ENCODE results near the gene NUDT17. TPM values are rescaled to one million over a fixed set of nuclear protein-coding genes. Genes with fewer than 3 reads are reported as not detected.

Gene NUDT17
- total RNA-seq, 1 donor from 2014 or later = 11.9 TPM

- Mint-ChIP-seq H3K36me3 (no peaks in the 10 kb centered on the region), H3K27me3 (ENCODE audit: insufficient read depth, low read depth) (peaks cover 22% of the 10 kb centered on the region), H3K9me3 (no peaks in the 10 kb centered on the region), H3K4me1 (peaks cover 16% of the 10 kb centered on the region), H3K27ac (peak overlapping the region; percentile 47), H3K4me3 (peak overlapping the region; percentile 86)
- no peak for DNase-seq (ENCODE audit: low spot score)
- H3K9ac ChIP-seq = no peak overlapping the region
- no peaks in the 10 kb centered on the region for H3F3A ChIP-seq (ENCODE audit: low read depth)
- no peaks in the 10 kb centered on the region for H3K4me1 ChIP-seq
- no peaks in the 10 kb centered on the region for H3K79me2 ChIP-seq (ENCODE audit: low read depth)
- H4K20me1 ChIP-seq (ENCODE audit: low read depth) = no peaks in the 10 kb centered on the region
- no peak overlapping the region for H2AFZ ChIP-seq (replicated peaks)
- H3K4me3 ChIP-seq = no peak overlapping the region
- no peak for TF ChIP-seq EZH2phosphoT487 (IDR thresholded peaks at IDR 0.05)
- TF ChIP-seq CTCF (IDR thresholded peaks at IDR 0.05) = no peak
- TF ChIP-seq EZH2 (IDR thresholded peaks at IDR 0.05) = no peak
- no peak overlapping the region for H3K27ac ChIP-seq
- no peaks in the 10 kb centered on the region for H3K36me3 ChIP-seq
- peaks cover 54% of the 10 kb centered on the region for H3K27me3 ChIP-seq
- H3K4me2 ChIP-seq = no peak overlapping the region
- no peaks in the 10 kb centered on the region for H3K9me3 ChIP-seq (ENCODE audit: low read depth)
Measured at GRCh38 chr1:145886816-145887215, 41.4 kb downstream of the NUDT17 start.

GRCh38 chr1:145887631-145888030 lies 42.2 kb downstream of the NUDT17 start:
- Histone ChIP-seq H3K4me3 (no peak overlapping the region), H3K4me2 (no peak overlapping the region), H3F3A (ENCODE audit: low read depth) (no peaks in the 10 kb centered on the region), H3K27ac (no peak overlapping the region), H2AFZ (replicated peaks) (no peak overlapping the region), H4K20me1 (ENCODE audit: low read depth) (no peaks in the 10 kb centered on the region), H3K36me3 (no peaks in the 10 kb centered on the region), H3K4me1 (peaks cover 6% of the 10 kb centered on the region), H3K27me3 (peaks cover 50% of the 10 kb centered on the region), H3K9me3 (ENCODE audit: low read depth) (no peaks in the 10 kb centered on the region), H3K9ac (no peak overlapping the region), H3K79me2 (ENCODE audit: low read depth) (no peaks in the 10 kb centered on the region)
- no peak for DNase-seq (ENCODE audit: low spot score)
- TF ChIP-seq EZH2 (IDR thresholded peaks at IDR 0.05) (no peak), EZH2phosphoT487 (IDR thresholded peaks at IDR 0.05) (no peak), CTCF (IDR thresholded peaks at IDR 0.05) (no peak)
- peaks cover 21% of the 10 kb centered on the region for H3K27me3 Mint-ChIP-seq (ENCODE audit: insufficient read depth, low read depth)
- H3K9me3 Mint-ChIP-seq = no peaks in the 10 kb centered on the region
- peak overlapping the region; percentile 27 for H3K4me3 Mint-ChIP-seq
- H3K4me1 Mint-ChIP-seq = peaks cover 22% of the 10 kb centered on the region
- no peak overlapping the region for H3K27ac Mint-ChIP-seq
- no peaks in the 10 kb centered on the region for H3K36me3 Mint-ChIP-seq

DNA sequence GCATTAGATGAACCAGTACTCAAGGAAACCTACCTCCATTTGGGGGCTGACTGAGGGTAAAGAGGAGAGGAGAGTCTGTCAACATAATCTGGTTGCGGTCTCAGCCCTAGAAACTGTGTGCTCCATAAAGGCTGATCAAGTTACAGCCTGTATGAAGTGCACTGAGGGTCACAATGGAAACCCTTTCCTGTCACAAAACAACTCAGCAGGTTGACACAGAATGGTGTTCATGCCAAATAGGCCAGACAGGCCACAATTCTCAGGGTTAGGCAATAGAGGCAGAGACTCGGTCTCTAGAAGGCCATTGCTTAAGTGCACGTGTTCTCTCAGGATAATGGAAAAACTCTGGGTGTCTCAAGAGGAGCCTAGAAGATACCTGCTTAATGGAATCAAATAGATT lies 44.3 kb downstream of the NUDT17 start:
- Mint-ChIP-seq H3K9me3 (no peaks in the 10 kb centered on the region), H3K4me1 (peaks cover 27% of the 10 kb centered on the region), H3K36me3 (no peaks in the 10 kb centered on the region), H3K27ac (no peak overlapping the region), H3K27me3 (ENCODE audit: insufficient read depth, low read depth) (peaks cover 11% of the 10 kb centered on the region), H3K4me3 (no peak overlapping the region)
- Histone ChIP-seq H3K27me3 (peaks cover 29% of the 10 kb centered on the region), H3K4me1 (peaks cover 7% of the 10 kb centered on the region), H4K20me1 (ENCODE audit: low read depth) (no peaks in the 10 kb centered on the region), H3K36me3 (no peaks in the 10 kb centered on the region), H2AFZ (replicated peaks) (no peak overlapping the region), H3K4me2 (no peak overlapping the region), H3K9me3 (ENCODE audit: low read depth) (no peaks in the 10 kb centered on the region), H3F3A (ENCODE audit: low read depth) (no peaks in the 10 kb centered on the region), H3K9ac (no peak overlapping the region), H3K4me3 (no peak overlapping the region), H3K79me2 (ENCODE audit: low read depth) (no peaks in the 10 kb centered on the region), H3K27ac (no peak overlapping the region)
- TF ChIP-seq EZH2 (IDR thresholded peaks at IDR 0.05) = no peak
- TF ChIP-seq EZH2phosphoT487 (IDR thresholded peaks at IDR 0.05) = no peak
- no peak for TF ChIP-seq CTCF (IDR thresholded peaks at IDR 0.05)
- DNase-seq (ENCODE audit: low spot score) = peak; percentile 15
